ENCODE measurements around the gene ATG16L2. TPM values are rescaled to one million over a fixed set of nuclear protein-coding genes. Genes with fewer than 3 reads are reported as not detected.

The ATG16L2 gene
- total and polyA plus RNA-seq, 2 of the 4 experiments (the other 2 are of a cell fraction), result 1.3 to 12.7 TPM

DNA sequence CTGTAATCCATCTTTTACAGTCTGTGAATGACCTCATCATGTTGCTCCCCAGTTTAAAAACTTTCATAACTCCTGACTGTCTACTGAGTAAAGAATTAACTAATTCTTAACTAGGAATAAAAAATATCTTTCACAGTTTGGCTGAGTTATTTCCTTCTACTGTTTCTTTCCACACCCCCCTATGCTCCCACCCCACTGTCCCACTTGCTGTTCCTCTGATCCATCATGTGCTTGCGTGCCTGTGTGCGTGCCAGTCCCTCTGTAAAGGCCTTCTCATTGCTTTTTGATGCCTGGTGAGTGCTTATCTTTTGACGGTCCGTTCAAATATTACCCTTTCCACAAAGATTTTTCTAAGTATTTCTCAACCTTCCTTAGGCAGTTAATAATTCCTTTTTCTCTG, 55.6 kb downstream of the ATG16L2 start:
- in situ Hi-C loops (cut with MboI; ENCODE audit: low sequenced_read_pairs), result no loop called here
- H2BK20ac ChIP-seq (ENCODE audit: low read depth, low read length), result no peak overlapping the region
- no peak overlapping the region for H4K5ac ChIP-seq (ENCODE audit: low read depth, low read length)
- no peak overlapping the region for H3K23ac ChIP-seq (ENCODE audit: low read depth, low read length)
- no peak overlapping the region for H3K56ac ChIP-seq (ENCODE audit: extremely low read depth, insufficient read depth, low read length)
- POLR2A ChIA-PET (ENCODE audit: unreplicated experiment), result no interaction called here
- no peak overlapping the region for H2AK5ac ChIP-seq (ENCODE audit: low read depth, low read length)
- H3K27ac ChIP-seq (ENCODE audit: insufficient read depth, low read length), result no peak overlapping the region
- no peak overlapping the region for H2AK9ac ChIP-seq (replicated peaks; ENCODE audit: low read depth, low read length, poor library complexity)
- no peak overlapping the region for H3K9ac ChIP-seq (ENCODE audit: low read depth, low read length)
- BruUV-seq (replicated peaks), result no TSS peak
- H2BK120ac ChIP-seq (ENCODE audit: low read depth, low read length), result no peak overlapping the region
- no peak overlapping the region for H3K4me2 ChIP-seq (ENCODE audit: low read depth, low read length)
- H3K4me3 ChIP-seq (ENCODE audit: insufficient read depth, low read depth, low read length), result no peak overlapping the region
- intact Hi-C loops (cut with micrococcal nuclease), result no loop called here
- H2AFZ ChIP-seq (replicated peaks; ENCODE audit: low read length, poor library complexity), result no peak overlapping the region
- H2BK15ac ChIP-seq (ENCODE audit: low read depth, low read length), result no peak overlapping the region
- no peak overlapping the region for H4K8ac ChIP-seq (ENCODE audit: low read depth in 2 of 2, low read length in 2 of 2)
- H4K20me1 ChIP-seq (ENCODE audit: insufficient read depth, low read length), result no peaks in the 10 kb centered on the region; the same call in 1 of the 2 replicates
- no peak overlapping the region for H3K14ac ChIP-seq (replicated peaks; ENCODE audit: low read depth, low read length)
- H3K9me3 ChIP-seq (ENCODE audit: control insufficient read depth, insufficient read depth, low read length), result no peaks in the 10 kb centered on the region
- ATAC-seq (ENCODE audit: low read depth) (no peak), DNase-seq (no peak)
- H4K91ac ChIP-seq (ENCODE audit: insufficient read depth, low read depth, low read length), result no peak overlapping the region
- no peak overlapping the region for H3K18ac ChIP-seq (ENCODE audit: low read depth, low read length)
- 100% methylated on average over 2 of the region's 4 CpGs; no CpG with 5 or more reads in 1 of the 2 experiments for WGBS, 2 experiments (ENCODE audit: extremely low coverage in 2 of 2, insufficient read length in 1 of 2)
- H3K9me1 ChIP-seq (ENCODE audit: insufficient read depth, low read length), result peaks cover 2% of the 10 kb centered on the region; the same call in 1 of the 2 replicates
- H3K4me1 ChIP-seq (ENCODE audit: control insufficient read depth, insufficient read depth, low read length), result peaks cover 2% of the 10 kb centered on the region; the same call in 1 of the 2 replicates
- no peak overlapping the region for H2BK5ac ChIP-seq (ENCODE audit: low read depth, low read length, poor library complexity, severe bottlenecking)
- dilution Hi-C loops (cut with HindIII; ENCODE audit: low sequenced_read_pairs, unreplicated experiment), result no loop called here
- TF ChIP-seq FOS (IDR thresholded peaks at IDR 0.05; ENCODE audit: low read depth, low read length) (no peak), RAD21 (IDR thresholded peaks at IDR 0.05; ENCODE audit: low read length) (no peak), RCOR1 (IDR thresholded peaks at IDR 0.05; ENCODE audit: insufficient replicate concordance, low read length) (no peak), CHD1 (IDR thresholded peaks at IDR 0.05; ENCODE audit: low read depth, low read length) (no peak), MAZ (IDR thresholded peaks at IDR 0.05; ENCODE audit: borderline replicate concordance, low read depth, low read length) (no peak), MXI1 (IDR thresholded peaks at IDR 0.05; ENCODE audit: borderline replicate concordance, low read depth, low read length) (no peak), CEBPB (IDR thresholded peaks at IDR 0.05; ENCODE audit: low read depth, low read length) (no peak), BHLHE40 (IDR thresholded peaks at IDR 0.05; ENCODE audit: low read depth, low read length) (no peak), SMC3 (IDR thresholded peaks at IDR 0.05; ENCODE audit: low read depth, low read length) (no peak)
- TF ChIP-seq, protein P1, sequence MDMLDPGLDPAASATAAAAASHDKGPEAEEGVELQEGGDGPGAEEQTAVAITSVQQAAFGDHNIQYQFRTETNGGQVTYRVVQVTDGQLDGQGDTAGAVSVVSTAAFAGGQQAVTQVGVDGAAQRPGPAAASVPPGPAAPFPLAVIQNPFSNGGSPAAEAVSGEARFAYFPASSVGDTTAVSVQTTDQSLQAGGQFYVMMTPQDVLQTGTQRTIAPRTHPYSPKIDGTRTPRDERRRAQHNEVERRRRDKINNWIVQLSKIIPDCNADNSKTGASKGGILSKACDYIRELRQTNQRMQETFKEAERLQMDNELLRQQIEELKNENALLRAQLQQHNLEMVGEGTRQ (IDR thresholded peaks at IDR 0.05; ENCODE audit: low read depth, low read length), result no peak
- TF ChIP-seq, protein P2, sequence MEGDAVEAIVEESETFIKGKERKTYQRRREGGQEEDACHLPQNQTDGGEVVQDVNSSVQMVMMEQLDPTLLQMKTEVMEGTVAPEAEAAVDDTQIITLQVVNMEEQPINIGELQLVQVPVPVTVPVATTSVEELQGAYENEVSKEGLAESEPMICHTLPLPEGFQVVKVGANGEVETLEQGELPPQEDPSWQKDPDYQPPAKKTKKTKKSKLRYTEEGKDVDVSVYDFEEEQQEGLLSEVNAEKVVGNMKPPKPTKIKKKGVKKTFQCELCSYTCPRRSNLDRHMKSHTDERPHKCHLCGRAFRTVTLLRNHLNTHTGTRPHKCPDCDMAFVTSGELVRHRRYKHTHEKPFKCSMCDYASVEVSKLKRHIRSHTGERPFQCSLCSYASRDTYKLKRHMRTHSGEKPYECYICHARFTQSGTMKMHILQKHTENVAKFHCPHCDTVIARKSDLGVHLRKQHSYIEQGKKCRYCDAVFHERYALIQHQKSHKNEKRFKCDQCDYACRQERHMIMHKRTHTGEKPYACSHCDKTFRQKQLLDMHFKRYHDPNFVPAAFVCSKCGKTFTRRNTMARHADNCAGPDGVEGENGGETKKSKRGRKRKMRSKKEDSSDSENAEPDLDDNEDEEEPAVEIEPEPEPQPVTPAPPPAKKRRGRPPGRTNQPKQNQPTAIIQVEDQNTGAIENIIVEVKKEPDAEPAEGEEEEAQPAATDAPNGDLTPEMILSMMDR (conservative IDR thresholded peaks at IDR 0.05; ENCODE audit: low read depth, low read length), result no peak
- CTCF ChIA-PET, result interaction anchor here (0.9 kb wide), 1 partner anchor 9 kb away, joined by 3 read pairs; no protein-coding TSS in a partner anchor
- H3K79me1 ChIP-seq (ENCODE audit: low read depth in 1 of 2, low read length in 2 of 2), result peaks cover 2 to 4% of the 10 kb centered on the region in 2 experiments; a peak in 2 of 4 replicates
- H3K27me3 ChIP-seq (ENCODE audit: control insufficient read depth, insufficient read depth, low read length), result no peaks in the 10 kb centered on the region
- peaks cover 2% of the 10 kb centered on the region for H3K36me3 ChIP-seq (ENCODE audit: control insufficient read depth, insufficient read depth, low read length)
- H3K4ac ChIP-seq (ENCODE audit: low read depth, low read length), result no peak overlapping the region

Data from IMR-90 (cell line).